Endothelial cell (in vitro differentiated cells): ENCODE data around the gene TXNRD3. TPM values are rescaled to one million over a fixed set of nuclear protein-coding genes. Genes with fewer than 3 reads are reported as not detected.

Source experiments
- DNase-seq: peaks from one replicate; pipeline ENCODE4 v3.0.0; 2021; ENCODE audit warnings: low spot score
- H3K27ac Mint-ChIP-seq: one replicate; pipeline ENCODE4 v1.8.0; 2021; ENCODE audit warnings: mixed read lengths, inconsistent platforms; ENCODE audit not compliant: unreplicated experiment
- H3K27me3 Mint-ChIP-seq: one replicate; pipeline ENCODE4 v1.8.0; 2021; ENCODE audit warnings: mild to moderate bottlenecking, moderate library complexity, mixed read lengths, inconsistent platforms; ENCODE audit not compliant: unreplicated experiment
- H3K36me3 Mint-ChIP-seq: one replicate; pipeline ENCODE4 v1.8.0; 2021; ENCODE audit warnings: mild to moderate bottlenecking, low read depth, mixed read lengths, inconsistent platforms; ENCODE audit not compliant: unreplicated experiment
- H3K4me1 Mint-ChIP-seq: one replicate; pipeline ENCODE4 v1.8.0; 2021; ENCODE audit warnings: mild to moderate bottlenecking, mixed read lengths, inconsistent platforms; ENCODE audit not compliant: unreplicated experiment
- H3K4me3 Mint-ChIP-seq: one replicate; pipeline ENCODE4 v1.8.0; 2021; ENCODE audit warnings: mild to moderate bottlenecking, mixed read lengths, inconsistent platforms; ENCODE audit not compliant: unreplicated experiment
- H3K9me3 Mint-ChIP-seq: one replicate; pipeline ENCODE4 v1.8.0; 2021; ENCODE audit warnings: mixed read lengths, inconsistent platforms; ENCODE audit not compliant: unreplicated experiment
- total RNA-seq: library from RNA; stranded (reverse); fragmentation: NEBNext Ultra II Directional; extraction: Animal tissue kit (Norgen Biotek cat#: 25700); gene quantifications from one replicate; pipeline ENCODE4 v1.2.1, GENCODE V29; 2021; ENCODE audit not compliant: unreplicated experiment
- TF ChIP-seq, protein P1 (sequence below): fragments of 200-600 bp; sonication (generic); IDR thresholded peaks from one replicate; pipeline ENCODE4 v1.5.0; 2021; ENCODE audit warnings: antibody characterized with exemption; ENCODE audit not compliant: unreplicated experiment

The TXNRD3 gene
- total RNA-seq, 1 donor from 2014 or later = 4.8 TPM

DNA sequence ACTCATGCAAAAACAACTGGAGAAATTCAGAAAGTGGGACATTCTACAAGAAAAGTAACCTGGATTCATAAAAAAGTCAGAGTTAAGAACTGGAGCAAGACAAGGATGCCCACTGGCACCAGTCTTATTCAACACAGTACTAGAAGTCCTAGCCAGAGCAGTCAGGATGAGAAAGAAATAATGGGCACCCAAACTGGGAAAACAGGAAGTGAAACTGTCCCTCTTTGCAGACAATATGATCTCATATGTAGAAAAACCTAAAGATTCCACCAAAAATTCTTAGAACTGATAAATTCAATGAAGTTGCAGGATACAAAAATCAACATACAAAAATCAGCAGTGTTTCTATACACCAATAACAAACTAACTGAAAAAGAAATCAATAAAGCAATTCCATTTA is 37.4 kb downstream of the TXNRD3 start:
- Mint-ChIP-seq H3K4me1 (peaks cover 7% of the 10 kb centered on the region), H3K27ac (no peak overlapping the region), H3K4me3 (no peak overlapping the region), H3K36me3 (no peaks in the 10 kb centered on the region), H3K9me3 (no peaks in the 10 kb centered on the region), H3K27me3 (no peaks in the 10 kb centered on the region)
- TF ChIP-seq, protein P1, sequence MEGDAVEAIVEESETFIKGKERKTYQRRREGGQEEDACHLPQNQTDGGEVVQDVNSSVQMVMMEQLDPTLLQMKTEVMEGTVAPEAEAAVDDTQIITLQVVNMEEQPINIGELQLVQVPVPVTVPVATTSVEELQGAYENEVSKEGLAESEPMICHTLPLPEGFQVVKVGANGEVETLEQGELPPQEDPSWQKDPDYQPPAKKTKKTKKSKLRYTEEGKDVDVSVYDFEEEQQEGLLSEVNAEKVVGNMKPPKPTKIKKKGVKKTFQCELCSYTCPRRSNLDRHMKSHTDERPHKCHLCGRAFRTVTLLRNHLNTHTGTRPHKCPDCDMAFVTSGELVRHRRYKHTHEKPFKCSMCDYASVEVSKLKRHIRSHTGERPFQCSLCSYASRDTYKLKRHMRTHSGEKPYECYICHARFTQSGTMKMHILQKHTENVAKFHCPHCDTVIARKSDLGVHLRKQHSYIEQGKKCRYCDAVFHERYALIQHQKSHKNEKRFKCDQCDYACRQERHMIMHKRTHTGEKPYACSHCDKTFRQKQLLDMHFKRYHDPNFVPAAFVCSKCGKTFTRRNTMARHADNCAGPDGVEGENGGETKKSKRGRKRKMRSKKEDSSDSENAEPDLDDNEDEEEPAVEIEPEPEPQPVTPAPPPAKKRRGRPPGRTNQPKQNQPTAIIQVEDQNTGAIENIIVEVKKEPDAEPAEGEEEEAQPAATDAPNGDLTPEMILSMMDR = no peak
- no peak for DNase-seq

DNA sequence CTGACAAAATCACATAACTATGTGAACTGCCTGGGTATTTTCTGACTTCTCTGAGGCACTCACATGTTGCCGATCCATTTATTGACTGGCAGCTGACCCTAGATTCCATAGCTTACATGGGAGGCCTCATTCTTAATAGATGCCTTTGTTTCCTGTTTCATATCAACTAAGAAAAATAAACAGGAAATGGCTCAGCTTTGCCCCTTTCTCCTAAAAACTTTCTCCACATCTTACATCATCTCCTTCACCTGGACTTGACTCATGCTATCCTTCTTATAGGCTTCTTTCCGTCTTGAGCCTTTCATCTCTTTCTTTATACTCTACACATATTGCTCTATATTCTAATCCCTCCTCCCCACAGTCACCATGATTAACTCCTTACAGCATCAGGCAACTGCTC is 38.0 kb downstream of the TXNRD3 start:
- peaks cover 5% of the 10 kb centered on the region for H3K4me1 Mint-ChIP-seq
- DNase-seq = no peak
- no peak overlapping the region for H3K27ac Mint-ChIP-seq
- TF ChIP-seq, protein P1 = no peak
- no peaks in the 10 kb centered on the region for H3K9me3 Mint-ChIP-seq
- H3K27me3 Mint-ChIP-seq = no peaks in the 10 kb centered on the region
- no peak overlapping the region for H3K4me3 Mint-ChIP-seq
- no peaks in the 10 kb centered on the region for H3K36me3 Mint-ChIP-seq

DNA sequence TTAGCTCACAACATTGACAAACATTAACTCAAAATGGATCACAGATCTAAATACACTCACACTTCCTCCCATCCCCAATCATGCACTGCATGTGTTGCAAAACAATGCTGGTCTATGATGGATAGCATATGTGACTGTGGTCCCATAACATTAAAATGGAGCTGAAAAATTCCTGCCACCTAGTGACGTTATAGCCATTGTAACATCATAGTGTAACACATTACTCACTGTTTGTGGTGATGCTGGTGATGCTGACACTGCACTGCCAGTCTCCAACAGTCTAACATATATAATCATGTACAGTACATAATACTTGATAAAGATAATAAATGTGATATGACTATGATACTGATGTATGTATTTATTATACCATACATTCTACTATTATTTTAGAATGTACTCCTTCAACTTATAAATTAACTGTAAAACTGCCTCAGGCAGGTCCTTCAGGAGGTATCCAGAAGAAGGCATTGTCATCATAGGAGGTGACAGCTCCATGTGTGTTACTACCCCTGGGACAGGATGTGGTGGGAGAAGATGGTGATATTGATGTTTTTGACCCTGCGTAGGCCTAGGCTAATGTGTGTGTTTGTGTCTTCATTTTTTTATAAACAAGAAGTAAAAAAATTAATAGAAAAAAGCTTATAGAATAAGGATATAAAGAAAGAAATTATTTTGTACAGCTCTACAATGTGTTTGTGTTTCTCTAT is 41.3 kb downstream of the TXNRD3 start:
- DNase-seq = no peak
- Mint-ChIP-seq H3K27me3 (no peaks in the 10 kb centered on the region), H3K4me3 (no peak overlapping the region), H3K36me3 (no peaks in the 10 kb centered on the region), H3K27ac (no peak overlapping the region), H3K4me1 (peaks cover 5% of the 10 kb centered on the region), H3K9me3 (no peaks in the 10 kb centered on the region)
- TF ChIP-seq, protein P1 = no peak

DNA sequence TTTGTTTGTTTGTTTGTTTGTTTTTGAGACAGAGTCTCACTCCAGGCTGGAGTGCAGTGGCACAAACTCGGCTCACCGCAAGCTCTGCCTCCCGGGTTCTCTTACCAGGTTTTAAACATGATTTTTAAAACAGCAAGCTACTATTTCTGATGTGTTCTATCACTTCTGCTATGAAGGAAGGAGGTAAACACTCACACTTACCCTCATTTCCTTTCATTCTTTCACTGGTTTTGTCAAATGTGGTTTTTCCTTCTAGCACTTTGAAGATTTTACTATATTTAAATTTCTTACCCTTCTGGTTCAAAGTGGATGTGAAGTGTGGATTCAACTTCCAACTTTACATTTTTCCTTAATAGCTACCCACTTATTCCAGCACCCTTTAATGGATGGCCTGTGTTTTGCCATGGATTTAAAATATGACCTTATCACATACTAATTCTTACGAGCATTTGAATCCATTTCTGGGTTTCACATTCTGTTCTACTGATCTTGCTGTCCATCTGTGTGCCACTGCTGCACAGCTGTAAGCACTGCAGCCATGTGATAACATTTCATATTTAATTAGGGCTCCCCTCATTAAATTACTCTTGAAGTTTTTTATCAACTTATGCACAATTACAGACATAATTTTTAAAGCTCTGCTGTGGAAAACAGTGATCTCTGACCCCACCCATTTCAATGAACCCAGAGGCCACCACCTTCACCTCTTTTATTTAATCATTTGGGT is 42.3 kb downstream of the TXNRD3 start:
- Mint-ChIP-seq H3K9me3 (no peaks in the 10 kb centered on the region), H3K4me1 (peaks cover 5% of the 10 kb centered on the region), H3K27me3 (no peaks in the 10 kb centered on the region), H3K4me3 (no peak overlapping the region), H3K27ac (no peak overlapping the region), H3K36me3 (no peaks in the 10 kb centered on the region)
- TF ChIP-seq, protein P1 = no peak
- no peak for DNase-seq

DNA sequence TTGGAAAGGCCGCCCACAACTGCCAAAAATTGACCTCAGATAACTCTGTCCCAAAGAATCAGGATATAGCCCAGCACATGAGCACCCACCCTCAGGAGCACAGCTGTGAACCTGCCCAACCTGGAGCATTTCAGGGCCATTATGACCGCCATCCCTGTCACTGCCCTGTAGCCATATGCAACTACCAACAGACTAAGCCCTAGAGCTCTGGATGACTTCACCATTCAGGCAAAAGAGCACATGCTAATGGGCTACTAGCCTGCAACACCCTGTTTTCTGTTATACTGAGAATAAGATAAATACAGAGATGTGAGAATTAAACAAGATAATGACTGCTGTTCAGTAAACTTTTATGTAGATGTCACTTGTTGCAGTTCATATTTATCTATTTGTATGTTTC is 45.0 kb downstream of the TXNRD3 start:
- Mint-ChIP-seq H3K4me3 (no peak overlapping the region), H3K36me3 (no peaks in the 10 kb centered on the region), H3K4me1 (no peaks in the 10 kb centered on the region), H3K27ac (no peak overlapping the region), H3K27me3 (no peaks in the 10 kb centered on the region), H3K9me3 (no peaks in the 10 kb centered on the region)
- no peak for DNase-seq
- TF ChIP-seq, protein P1 = no peak
